Activated CD4-positive, CD25-positive, alpha-beta regulatory T cell treated with anti-CD3 and anti-CD28 coated beads, Interleukin-2, amount 50 U/mL, for 16 hours (primary cell): ENCODE results near the gene USP2.
A peak's percentile ranks its signal among the peaks of the same experiment; 100 is the strongest.

Experiments
- DNase-seq: peaks from one replicate; pipeline ENCODE4 v3.0.0-alpha.2; 2020; ENCODE audit warnings: low read depth, low spot score

Gene USP2

DNA sequence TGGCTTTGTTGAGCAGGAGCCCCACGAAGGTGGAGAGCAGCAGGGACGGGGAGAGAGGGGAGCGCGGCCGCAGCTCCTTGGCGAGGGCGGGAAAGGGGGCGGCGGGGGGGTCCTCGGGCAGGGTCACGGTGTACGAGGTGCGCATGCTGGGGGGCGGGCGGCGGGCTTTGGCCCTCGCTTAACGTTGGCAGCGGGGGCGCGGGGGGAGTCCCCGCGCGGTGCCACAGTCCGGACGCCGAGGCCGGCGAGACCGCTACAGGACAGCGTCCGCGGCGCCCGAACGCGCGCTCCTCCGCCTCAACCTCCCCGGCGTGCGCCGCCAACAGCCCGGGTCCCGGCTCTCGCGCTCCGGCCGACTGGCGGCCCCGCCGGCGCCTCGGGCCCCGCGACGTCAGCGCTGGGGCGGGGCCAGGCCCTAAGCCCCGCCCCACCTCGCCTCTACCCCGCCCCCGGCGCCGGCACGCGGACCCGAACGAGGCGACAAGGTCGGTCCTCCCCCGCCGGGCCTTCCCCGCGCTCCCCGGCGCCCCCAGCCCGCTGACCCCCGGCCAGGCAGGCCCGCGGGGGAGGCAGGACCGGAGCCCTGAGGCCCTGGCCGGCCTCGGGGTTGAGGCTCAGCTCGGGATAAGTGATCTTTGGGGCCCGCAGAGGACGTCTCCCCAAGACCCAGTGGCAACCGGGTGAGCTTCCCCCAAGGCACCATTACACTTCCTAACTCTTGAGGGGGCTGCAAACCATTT lies 17.5 kb downstream of the USP2 start:
- no peak for DNase-seq

DNA sequence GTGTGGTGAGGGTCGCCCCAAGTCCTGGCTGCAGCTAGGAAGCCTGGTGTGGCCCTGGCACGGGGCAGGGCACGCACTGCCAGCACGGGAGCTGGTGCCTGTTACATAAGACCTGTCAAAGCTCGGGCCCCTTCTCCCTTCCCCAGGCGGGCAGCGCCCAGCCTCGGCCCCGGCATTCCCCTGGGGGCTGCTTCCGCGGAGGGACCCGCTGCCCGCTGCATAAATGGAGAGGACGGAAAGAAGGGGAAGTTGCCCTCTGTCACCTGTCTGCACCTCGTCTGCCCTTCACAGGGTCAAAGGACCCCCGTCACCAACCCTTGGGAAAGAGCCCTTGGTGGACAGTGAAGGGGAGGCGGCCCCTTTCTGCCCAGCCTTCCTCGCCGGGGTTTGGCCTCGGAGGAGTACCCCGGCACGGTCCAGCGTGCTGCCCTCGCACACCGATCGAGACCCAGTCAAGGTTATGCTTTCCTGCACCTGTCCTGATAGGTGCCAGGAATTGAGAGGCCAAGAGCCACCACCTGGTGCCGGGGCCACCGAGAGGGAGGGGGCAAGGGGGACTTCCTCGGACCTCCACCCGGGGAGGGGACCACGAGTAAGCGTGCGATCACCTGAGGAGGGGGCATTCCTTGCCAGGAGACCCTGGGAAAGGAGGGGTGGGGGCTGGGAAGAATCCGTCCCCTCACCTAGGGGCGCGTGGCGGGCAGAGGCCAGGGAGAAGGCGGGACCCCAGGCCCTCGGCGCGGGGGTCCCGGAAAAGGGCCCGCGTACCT lies 18.2 kb downstream of the USP2 start:
- DNase-seq: no peak

DNA sequence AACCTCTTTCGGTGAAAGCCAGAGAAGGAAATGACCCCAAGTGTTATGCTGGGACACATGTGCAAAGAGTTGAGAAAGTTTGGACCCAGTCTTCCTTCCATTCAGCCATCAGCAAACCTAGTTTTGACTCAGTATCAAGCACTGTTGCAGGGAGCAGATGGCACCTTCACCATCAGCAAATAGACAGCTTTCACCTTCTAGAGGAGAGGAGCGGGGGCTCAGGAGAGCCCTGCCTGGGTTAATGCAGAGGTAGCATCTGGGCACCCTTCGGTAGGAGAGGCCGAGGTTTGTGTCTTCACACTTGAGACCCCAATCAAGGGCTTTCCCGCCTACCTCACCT lies 18.8 kb downstream of the USP2 start:
- DNase-seq: no peak

DNA sequence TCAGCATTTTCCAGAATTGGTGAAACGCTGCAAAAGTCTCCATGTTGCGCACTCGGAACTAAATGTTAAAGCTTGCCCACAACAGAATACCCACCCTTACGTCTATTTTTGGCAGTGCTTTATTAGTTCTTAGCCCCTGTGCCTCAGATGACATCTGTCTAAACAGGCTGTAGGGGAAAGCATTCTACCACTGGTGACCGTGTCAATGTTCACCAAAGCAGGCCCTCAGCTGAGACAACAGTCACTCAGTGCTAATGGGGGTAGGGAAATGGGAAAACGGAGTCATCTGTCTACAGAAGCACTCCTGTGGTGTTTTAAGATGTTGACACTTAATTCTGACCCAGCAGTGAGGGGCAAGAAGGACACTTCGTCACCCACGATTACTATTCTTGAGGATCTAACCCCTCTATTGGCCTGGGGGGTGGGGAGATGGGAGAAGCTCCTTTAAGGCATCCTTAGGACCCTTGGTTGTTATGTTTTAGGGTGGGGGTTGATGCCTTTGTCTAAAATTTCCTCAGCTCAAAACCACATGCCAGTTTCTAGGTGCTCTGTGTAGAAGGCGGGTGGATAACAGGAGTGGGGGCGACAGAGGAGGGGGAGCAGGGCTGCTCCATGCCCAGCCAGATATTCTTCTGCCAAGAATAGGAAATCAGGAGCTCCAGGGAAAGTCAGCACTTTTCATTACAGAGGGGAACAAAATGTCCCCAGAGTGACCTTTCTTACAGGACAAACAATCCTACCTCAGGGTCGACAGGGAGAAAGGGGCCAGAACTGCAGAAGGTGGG lies 19.4 kb downstream of the USP2 start:
- no peak for DNase-seq

DNA sequence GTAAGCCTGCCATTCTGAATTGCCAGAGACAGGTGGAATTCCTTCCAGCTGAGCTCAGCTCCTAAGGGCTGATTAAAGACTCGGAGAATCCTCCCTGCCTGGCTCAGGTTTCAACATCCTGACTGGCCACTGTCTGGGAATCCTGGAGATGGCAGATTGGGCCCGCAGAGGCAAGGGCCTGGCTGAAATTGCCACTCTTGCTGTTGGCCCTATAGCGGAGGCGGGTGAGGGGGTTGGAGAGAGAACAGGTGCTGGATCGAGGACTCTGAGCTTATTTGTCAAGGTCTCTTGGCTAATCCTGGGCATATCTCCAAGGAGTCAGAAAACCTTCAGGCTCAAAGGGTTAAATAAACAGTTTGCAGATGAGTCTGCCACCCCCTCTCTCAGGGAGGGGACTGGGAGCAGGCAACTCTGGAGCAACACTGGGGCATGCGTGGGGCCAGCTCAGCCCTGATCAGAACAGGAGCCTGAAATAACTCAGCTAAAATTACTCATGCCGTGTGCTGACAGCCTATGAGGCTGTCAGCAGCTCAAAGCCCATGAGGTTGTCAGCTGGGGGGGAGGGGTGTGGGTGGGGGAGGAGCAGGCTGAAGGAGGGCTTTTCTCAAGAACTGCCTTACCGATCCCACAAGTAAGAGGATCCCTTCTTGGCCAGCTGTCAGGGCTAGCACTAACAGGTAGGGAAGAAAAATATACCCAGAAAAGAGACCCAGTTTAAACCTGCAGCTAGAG lies 20.3 kb downstream of the USP2 start:
- DNase-seq: no peak

DNA sequence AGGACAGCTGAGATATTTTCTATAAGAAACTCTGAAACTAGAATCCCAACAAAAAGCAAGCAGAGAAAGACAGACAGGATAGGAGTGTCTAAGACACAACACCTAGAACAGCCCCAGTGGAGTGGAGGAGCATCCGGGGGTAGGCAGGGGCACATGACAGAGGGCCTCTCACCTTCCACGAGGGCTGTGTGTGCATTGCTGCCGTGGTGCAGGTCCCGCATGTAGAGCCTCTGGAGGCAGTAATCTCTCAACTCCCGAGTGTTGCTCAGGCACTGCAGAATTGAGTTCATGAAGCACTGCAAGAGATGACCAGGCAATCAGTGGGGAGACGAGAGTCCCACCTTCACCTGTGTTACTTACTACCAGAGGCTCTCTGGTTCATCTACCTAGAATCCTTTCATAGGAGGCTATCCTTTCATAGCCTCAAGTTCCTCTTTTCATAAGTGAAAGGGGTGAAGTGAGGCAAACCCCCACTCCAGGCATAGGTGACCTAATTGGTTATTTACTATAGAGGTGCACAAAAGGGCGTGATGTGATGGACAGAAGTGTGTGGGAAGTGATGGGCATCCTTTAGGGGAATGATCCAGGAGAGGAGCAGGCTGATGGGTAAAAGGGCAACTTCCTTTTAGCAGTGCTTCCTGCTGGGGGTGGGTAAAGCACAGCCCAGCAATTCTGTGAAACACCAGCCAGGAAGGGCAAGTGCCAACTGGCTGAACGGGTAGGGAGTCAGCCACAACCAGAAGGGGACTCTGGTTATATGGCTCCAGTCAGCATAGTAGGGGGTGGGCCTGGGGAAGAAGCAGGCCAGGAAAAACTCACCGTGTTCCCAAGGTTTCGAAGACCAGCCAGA lies 21.9 kb downstream of the USP2 start:
- no peak for DNase-seq

DNA sequence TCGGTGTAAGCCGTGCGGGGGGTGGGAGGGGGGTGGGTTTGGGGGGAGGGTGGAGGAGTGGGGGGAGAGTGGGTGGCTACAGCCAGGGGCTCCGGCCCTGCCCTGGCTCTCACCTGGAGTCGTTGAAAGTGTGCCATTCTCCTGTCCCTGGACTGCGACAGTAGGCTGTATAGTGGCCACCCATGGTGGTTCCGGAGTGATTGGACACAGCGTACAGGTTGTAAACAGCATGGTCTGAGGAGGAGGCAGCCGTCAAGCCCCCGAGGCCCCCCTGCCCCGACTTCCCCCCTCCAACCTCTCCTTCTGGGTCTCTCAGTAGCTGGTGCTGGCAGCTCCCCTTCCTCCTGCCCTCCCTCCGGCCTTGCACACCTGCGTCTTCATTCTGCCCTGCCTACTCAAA lies 24.4 kb downstream of the USP2 start:
- DNase-seq: no peak

DNA sequence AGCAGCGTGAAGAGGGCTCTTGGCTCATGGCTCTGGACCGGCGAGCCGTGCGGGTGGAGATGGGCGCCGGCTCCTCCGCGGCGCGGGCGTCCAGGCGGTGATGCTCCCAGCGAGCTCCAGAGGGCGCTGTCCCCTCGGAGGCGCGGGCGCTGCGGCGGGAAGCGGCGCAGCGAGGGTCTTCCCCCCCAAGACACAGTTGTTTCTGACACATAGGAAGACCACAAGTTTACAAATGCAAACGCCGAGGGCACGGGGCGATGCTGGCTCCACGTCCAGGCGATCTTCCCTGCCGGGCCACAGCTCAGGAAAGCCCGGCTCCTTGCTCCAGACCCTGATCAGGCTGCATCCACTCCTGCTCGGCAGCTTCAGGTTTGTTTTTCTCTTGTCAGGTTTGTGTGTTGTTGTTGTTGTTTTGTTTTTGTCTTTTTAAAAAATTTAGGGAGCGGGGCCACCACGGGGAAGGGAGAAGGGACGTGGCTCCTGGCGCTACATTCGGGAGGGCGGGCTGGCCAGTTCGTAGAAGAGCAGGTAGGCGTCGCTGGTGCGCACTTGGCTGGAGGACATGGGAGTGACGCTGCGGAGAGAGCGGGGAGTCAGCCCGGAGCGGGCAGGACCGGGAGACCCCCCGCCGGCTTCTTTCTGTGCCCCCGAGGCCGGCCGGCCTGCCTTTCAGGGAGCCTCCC lies 25.0 kb downstream of the USP2 start:
- peak; percentile 34 for DNase-seq

DNA sequence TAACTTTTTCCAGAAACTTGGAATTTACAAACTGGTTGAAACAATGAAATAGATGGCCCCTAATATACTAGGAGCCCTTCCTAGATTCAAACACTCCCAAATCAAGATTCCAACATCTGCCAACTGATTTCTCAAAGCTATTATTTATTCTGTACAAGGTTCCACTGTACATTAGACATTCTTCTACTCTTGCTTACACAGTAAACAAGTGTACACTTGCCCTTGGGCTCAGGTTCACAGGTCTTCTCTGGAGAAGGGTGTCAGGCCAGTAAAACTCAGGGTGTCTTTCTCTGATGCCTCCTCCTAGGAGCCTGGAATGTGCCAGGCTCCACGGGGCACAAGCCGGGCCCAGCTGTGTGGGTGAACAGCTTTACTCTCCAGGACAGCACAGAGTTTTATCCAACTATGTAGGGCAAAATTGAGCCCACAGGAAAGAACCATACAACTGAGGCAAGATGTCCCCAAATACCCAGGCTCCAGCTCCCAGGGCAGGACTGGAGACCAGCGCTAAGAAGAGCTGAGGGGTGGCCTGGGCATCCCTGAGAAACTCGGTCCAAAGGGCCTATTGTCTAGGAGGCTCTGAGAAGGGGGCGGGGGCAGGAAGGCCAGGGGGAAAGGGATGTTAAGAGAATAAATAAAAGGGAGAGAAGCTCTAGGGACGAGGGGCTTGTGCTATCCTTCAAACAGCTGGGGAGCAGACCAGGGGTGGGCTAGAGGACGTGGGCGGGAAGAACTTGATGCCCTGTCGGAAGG lies 26.2 kb downstream of the USP2 start:
- no peak for DNase-seq

DNA sequence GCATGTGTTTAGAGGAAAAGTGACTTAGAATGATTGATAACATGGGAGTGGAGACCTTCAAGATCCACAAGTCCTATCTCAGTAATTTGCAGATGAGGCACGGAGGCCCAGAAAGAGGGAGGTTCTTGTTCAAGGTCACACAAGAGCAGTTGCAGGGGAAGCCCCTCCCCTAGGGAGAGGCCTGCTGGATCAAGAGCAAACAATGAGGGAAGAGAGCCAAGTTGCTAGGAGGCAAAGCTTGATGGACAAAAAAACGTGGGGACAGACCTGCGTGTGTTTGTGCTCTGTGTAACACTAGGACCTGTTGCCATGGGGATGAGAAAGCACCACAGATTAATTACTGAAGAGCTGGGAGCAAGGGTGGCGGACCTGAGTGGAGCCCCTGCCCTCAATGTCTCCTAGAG lies 28.6 kb downstream of the USP2 start:
- no peak for DNase-seq

DNA sequence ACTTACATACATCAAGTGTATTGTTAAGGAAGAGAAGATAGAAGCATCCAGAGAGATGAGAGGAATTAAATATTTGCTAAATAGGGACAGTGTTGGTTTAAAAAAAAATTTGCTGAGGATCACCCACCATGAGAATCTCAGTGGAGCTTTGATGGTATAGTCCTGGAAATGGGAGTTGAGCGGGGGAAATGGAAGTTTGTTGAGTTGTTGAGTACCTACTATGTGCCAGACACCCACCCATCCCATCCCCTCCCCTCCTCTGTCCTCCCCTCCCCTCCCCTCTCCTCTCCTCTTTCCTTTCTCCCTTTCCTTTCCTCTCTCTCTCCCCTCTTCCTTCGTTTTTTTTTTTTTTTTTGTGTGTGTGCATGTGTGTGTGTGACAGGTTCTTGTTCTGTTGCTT lies 30.3 kb downstream of the USP2 start:
- DNase-seq: no peak

DNA sequence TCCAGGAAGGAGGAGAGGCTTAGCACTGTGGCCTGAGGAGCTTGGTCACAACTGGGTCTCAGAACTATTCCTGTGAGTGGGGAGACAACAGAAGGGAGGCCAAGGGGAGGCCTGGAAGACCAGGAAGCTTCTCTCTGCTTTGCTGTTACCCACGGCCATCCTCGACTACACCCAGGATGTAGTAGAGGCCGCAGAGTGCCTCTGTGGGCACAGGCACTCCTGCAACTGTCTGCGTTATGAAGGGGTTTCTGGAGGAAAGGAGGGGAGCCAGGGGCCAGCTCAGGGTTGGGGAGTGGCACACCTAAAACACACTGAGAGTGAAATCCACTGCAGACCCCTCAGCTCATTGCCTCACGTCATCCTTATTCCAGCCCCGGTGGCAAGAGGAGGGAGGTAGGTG lies 31.2 kb downstream of the USP2 start:
- DNase-seq: no peak

DNA sequence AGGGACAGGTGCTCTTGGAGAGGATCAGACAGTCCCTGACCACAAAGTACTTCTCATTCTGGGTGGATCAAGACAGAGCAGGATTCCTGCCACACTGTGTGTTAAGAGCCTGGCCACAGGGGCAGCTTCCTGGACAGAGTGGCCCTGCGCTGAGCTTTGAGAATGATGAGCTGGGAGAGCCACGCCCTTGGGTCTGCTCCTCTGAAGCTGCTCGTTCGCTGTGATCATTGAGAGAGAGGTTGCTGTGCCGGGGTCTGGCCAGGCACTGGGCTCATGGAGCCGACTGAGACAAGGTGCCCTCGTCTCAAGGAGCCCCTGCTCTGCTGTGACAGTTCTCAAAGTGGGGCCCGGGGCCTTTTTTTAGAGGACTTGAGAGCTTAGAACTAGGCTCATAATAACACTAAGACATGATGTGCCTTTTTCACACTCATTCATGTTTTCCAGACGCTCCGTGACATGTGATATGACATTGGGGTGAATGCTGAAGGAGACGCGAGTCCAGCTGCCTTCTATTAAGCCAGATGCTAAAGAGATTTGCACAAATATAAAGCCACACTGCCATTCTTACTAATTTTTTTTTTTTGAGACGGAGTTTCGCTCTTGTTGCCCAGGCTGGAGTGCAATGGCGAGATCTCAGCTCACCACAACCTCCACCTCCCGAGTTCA lies 33.4 kb downstream of the USP2 start:
- no peak for DNase-seq

DNA sequence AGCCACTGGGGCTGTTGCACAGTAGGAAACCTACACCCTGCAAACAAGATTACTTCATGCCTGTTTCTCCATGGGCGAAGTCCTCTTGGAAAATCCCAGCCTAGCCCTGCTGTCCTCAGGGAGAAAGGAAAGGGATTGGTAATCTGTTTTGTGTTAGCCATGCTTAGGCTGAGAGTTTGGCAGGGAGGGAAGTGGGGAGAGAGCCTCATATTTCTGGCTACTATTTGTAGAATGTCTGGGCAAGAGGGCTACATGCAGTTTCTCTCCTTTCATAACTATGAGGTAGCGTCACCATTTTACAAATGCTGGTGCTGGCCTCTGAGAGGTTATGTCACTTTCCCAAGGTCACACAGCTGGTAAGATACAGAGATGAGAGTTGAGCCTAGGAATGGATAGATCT lies 34.2 kb downstream of the USP2 start:
- DNase-seq: no peak

DNA sequence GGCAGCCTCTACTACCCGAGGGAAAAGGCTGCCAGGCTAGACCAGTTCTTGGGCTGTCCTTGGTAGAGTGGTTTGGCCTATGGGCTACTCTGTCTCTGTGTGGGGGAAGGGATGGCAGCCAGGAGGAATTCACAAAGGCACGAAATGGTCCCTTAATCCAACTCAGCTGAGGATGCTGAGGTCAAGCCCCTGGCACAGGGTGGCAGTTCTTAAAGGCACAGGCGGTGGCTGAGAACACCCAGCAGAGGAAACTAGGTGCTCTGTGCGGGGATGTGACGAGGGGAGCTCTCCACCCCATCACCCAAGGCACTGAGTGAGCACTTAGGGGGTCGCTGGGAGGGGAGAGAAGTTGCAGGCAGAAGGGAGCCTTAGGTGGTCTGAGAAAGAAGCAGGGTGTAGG lies 34.9 kb downstream of the USP2 start, which contains the start of gene MFRP:
Gene MFRP, minus strand, starts transcription at position 101 of the 400 bp plus-strand sequence. CDS start 192 bp downstream, outside the sequence.
- no peak for DNase-seq

DNA sequence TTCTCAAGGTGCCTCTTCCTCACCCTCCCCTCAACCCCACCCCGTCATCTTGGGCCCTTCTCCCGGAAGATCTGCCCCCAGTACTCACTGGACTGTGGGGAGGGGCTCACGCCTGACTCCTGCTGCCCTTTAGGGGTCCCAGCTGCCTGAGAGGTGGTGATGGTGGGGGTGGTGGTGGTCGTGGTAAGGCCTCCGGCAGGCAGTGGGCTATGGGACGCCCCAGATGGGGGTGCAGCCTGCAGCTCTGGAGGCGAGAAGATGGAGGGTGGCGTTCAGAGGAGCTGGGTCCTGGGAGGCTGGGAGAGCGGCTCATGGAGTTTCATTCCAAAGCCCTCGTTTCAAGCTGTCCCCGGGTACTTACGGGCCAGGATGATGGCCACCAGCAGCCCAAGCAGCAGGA lies 35.8 kb downstream of the USP2 start:
- no peak for DNase-seq

DNA sequence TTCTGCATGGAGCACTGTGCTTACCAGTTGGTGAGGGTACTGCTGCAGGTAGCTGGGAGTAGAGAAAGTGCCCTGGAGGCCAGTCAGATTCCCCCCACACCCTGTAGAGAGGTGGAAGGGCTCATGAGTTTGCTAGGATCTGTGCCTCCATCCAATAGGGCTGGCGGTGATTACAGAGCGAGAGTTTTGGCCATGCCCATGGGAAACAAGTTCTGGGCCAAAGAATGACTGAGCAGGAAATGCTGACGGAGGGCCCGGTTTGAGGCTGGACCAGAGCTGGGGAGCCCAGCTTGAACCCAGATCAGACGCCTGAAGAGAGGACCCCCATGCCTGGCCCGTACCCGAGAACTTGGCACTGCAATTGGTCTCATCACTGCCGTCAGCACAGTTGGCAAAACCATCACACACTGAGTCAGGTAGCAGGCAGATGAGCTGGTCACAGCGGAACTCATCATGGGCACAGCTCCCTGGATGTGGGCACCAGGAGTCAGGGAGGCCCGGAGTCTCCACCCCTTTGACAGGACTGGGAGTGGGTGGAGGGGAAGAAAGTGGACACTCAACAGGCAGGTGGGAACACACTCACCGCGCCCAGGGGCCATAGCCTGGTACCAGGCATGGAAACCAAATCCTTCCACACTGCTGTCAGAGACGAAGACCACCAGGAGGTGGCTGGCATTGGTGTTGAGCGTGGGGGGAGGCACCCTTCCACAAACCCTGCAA lies 37.0 kb downstream of the USP2 start:
- no peak for DNase-seq

DNA sequence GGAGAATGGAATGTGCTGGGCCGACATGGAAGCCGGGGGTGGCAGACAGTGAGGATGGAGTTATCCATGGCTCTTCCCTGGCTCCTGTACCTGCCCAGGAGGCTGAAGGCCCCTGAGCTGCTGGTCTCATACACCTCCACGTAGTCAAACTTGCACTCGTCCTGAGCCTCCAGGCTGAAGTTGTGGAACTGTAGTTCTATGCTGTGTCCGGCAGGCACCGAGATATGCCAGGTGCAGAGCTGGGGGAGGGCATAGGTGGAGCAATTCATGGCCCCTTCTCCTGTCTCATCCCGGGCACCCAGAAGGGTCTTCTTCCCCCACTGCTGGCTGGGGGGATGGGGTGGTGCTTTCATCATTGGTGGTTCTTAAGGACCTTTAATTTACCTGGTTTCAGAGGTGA lies 37.8 kb downstream of the USP2 start:
- DNase-seq: no peak
